ENCODE data around the gene FMO5. TPM values are rescaled to one million over a fixed set of nuclear protein-coding genes. Genes with fewer than 3 reads are reported as not detected.

FMO5 gene, protein sequence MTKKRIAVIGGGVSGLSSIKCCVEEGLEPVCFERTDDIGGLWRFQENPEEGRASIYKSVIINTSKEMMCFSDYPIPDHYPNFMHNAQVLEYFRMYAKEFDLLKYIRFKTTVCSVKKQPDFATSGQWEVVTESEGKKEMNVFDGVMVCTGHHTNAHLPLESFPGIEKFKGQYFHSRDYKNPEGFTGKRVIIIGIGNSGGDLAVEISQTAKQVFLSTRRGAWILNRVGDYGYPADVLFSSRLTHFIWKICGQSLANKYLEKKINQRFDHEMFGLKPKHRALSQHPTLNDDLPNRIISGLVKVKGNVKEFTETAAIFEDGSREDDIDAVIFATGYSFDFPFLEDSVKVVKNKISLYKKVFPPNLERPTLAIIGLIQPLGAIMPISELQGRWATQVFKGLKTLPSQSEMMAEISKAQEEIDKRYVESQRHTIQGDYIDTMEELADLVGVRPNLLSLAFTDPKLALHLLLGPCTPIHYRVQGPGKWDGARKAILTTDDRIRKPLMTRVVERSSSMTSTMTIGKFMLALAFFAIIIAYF
- total RNA-seq: 0.34 and 1.2 TPM in 2 replicates

DNA sequence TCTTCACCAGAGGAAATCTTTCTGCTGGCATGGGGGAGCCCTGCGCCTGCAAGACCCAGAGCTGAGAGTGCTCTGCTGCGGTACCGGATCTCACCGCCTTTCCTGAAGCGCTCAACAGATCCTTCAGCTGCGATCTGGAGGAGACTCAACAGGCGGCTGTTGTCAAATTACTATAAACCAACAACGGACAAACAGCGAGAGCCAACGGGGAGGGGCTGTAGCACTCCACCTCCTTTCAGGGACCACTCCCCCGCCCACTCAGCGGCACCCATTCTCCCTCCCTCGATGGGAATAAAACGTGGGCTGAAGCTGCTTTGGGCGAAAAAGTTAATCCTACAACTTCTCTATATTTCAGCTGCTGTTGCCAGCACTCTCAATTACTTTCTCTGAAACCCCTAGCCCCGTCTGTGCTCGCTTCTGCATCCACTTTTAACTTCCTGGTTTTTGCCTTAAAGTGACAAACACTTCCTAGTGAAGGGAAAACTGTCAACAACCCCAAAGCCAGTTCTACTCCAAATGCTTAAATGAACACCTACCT lies at the start of gene FMO5:
Gene FMO5 (minus strand): TSS at position 147 of the 538 bp plus-strand sequence. CDS start 310 bp downstream, outside the sequence.
- DNase-seq (ENCODE audit: extremely low read depth, low read depth, low spot score): no peak

DNA sequence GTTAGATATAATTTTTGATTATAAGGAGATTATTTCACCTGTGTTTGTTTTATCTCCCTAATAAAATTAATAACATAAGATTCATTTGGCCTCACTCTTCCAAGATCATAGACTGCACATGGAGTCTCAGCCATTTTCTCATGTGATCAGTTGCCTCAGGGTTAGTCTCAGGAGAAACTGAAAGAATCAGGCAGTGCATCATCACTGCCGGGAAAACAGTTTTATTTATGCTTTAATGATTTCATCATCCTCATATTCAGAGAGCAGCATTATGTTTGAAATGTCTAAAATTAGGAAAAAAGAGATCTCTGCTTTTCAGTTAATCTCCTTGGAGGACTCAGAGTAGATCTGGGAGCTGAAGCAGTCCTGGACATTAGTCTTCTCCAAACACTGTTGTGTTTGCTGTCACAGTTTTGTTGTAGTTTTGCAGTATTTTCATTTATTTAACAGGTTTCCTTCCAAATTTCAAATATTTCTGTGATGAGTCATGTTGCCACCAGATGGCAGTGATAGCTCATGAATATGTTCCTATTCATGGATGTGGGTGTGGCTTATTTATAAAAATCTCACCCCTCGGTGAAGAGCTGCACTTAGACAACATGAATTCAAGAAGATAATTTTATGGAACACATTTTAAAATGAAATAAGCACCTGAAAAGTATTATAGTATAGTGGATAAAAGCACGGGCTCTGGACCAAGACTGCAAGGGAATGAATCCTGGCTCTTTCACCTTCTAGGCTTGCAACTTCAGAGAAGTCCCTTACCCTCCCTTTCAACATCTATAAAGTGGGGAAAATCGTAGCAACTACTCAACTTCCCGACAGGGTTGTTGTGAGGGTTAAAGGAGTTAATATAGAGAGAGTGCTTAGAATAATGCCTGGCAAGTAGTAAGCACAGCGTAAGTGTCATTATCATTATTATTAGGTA lies 48.5 kb upstream of the FMO5 start:
- peak; percentile 56 for DNase-seq (ENCODE audit: extremely low read depth, low read depth, low spot score)

DNA sequence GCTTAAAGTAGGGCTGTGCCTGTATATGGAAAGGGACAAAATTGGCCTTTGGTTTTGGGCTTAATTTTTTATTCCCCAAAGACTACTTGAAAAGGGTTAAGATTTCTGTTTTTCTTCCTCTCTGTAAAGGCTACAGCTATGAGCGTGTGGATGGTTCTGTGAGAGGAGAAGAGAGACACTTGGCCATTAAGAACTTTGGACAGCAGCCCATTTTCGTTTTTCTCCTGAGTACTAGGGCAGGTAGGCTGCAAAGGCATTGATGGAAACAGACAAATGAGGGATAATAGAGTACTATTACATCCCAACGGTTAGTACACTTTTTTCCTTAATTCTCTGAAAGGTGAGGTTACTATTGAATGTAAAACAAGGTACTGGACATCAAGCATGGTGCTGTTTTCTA lies 46.9 kb upstream of the FMO5 start:
- no peak for DNase-seq (ENCODE audit: extremely low read depth, low read depth, low spot score)

DNA sequence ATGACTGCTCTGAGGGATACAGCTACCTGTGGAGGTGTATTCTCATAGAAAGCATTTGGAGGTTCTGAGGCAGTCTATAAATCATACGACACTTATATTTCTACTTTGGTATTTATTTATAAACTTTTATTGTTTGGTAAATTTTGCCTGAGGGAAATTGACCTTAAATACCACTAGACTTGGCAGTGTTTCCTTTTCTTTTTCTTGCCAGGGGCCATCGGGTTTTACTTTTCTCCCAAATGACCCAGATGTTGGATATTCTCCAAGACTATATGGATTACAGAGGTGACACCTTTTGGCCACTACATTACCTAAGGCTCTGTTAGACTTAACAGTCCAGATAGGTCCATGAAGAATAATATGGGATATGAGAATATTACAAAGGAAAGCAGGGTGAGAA lies 45.6 kb upstream of the FMO5 start:
- DNase-seq (ENCODE audit: extremely low read depth, low read depth, low spot score): no peak

DNA sequence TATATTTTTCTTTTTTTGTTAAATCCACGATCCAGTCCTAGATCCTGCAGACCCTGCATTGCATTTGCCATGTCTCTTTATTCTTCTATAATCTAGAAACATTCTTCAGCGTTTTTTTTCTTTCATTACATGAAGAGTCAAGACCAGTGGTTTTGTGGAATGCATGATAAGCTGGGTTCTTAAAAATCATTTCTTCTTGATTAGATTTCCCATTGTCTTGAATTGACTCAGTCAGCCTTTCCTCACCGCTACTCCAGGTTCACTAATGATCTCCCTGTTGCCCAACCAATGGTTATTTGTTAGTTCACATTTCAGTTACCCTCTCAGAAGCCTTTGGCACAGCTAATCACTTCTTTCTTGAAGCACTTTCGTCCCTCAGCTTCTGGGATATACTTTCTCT lies 42.6 kb upstream of the FMO5 start:
- DNase-seq (ENCODE audit: extremely low read depth, low read depth, low spot score): no peak

DNA sequence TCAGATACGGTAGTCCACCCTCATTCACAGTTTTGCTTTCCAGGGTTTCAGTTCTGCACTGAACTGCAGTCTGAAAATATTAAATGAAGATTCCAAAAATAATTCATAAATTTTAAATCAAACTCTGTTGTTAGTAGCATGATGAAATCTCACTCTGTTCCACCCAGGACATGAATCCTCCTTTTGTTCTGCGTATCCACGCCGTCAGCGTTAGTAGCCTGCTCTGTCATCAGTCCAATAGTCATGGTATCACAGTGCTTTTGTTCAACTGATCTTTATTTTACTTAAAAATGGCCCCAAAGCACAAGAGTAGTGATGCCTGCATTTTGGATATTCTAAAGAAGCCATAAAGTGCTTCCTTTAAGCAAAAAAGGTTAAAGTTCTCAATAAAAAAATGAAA lies 41.2 kb upstream of the FMO5 start:
- DNase-seq (ENCODE audit: extremely low read depth, low read depth, low spot score): no peak

DNA sequence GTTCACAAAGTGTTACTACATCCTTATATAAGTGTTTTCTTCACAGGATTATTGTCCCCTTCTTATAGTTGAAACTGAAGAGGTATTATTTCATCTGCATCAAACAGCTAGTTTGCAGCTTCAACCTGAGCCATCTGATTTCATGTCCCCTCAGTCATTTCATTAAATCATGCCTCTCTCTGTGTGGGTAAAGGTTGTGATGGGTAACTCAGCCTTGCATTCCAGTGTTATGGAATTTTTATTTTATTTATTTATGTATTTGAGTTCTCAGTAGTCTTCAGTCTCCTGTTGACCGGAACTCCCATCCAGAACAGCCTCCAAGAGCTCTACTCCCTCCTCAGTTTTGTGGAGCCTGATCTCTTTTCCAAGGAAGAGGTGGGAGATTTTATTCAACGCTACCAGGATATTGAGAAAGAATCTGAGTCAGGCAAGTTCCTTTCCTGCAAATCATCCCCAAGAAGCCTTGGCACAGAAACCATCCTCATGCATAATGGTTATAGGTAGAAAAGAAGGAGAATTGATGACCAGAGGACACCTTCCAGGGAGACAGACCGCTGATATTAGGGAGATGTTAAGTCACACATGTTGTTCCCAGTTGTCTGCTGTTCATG lies 39.1 kb upstream of the FMO5 start:
- DNase-seq (ENCODE audit: extremely low read depth, low read depth, low spot score): no peak

DNA sequence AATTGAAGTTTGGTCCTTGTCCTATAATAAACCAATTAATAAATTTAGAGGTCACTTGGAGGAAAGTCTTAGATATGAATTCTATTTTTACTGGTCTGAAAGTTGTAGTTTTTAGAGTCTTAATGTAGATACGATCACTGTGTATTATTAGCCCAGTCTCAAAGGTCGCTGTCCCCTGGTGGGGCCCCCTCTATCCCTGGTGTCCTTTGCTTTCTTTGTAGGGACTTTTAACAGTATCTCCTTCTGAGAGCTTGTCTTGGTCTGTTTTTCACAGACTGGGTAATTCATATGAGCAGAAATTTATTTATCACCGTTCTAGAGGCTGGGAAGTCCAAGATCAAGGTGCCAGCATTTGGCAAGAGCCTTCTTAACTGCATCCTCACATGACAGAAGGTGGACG lies 35.8 kb upstream of the FMO5 start:
- DNase-seq (ENCODE audit: extremely low read depth, low read depth, low spot score): no peak

DNA sequence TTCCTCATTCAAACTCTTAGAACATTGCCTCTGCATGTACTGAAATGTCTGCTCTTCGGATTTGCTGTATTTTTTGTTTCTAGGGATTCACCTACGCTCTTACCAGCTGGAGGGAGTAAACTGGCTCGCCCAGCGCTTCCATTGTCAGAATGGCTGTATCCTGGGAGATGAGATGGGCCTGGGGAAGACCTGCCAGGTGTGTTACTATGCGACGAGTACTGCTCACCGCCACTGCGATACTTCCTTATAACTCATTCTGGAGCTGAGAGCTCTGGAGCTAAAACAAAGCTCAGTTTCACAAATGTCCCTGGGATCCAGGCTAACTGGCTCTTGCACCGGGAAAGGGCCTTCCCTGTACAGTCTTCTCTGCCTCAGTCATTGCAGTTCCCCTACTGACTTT lies 27.4 kb upstream of the FMO5 start:
- DNase-seq (ENCODE audit: extremely low read depth, low read depth, low spot score): no peak

DNA sequence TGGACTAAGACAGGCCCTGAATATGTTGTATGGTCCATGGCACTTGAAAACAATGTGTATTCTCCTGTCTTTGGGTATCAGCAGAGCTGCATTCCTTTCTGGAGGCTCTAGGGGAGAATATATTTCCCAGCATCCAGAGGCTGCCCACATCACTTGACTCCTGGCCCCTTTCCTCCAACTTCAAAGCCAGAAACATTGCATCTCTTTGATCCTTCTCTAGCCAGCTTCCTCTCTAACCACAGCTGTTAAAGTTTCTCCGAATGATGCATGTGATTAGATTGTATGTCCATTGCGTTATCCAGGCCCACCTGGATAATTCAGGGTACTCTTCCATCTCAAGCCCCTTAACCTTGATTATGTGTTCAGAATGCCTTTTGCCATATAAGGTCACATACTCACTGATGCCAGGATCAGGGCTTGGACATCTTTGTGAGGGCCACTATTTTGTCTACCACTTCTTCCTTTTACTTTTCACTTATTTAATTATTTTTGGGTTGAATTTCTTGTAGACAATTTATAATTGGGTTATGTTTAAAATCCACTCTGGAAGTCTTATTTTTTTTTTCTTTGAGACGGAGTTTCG lies 22.6 kb upstream of the FMO5 start:
- DNase-seq (ENCODE audit: extremely low read depth, low read depth, low spot score): no peak

DNA sequence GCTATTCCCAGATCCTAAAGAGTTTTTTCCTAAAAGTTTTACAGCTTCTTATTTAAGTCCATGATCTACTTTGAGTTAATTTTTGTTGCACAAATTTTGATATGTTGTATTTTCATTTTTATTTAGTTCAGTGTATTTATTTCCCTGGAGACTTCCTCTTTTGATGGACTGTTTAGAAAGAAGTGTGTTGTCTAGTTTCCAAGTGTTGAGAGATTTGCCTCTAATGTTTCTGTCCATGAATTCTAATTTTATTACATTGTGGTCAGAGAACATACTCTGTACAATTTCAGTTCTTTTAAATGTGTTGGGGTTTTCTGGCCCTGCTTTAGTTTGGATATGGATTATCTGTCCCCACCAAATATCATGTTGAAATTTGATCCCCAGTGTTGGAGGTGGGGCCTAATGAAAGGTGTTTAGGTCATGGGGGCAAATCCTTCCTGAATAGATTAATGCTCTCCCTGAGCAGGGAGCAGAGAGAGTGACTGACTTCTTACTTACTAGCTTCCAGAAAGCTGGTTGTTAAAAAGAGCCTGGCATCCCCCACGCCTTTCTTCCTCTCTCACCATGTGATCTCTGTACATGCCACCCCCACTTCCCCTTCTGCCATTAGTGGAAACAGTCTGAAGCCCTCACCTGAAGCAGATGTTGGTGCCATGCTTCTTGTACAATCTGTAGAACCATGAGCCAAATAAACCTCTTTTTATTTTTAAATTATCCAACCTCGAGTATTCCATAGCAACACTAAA lies 21.9 kb upstream of the FMO5 start:
- no peak for DNase-seq (ENCODE audit: extremely low read depth, low read depth, low spot score)

DNA sequence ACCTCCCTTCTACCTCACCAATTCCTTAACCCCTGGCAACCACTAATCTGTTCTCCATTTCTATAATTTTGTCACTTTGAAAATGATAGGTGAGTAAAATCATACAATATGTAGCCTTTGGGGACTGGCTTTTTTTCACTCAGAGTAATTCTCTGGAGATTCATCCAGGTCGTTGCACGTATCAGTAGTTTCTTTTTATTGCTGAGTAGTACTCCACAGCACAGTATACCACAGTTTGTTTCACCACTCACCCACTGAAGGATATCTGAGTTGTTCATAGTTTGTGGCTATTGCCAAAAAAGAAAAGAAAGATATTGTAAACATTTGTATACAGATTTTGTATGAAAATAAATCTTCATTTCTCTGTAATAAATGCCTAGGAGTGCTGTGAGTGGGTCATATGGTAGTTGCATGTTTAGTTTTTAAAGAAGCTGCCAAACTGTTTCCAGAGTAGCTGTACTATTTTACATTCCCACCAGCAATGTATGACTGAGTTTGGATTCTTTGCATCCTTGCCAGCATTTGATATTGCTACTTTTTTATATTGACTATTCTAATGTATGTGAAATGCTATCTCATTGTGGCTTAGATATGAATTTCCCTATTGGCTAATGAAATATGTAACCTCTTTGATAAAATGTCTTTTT lies 21.0 kb upstream of the FMO5 start:
- no peak for DNase-seq (ENCODE audit: extremely low read depth, low read depth, low spot score)

DNA sequence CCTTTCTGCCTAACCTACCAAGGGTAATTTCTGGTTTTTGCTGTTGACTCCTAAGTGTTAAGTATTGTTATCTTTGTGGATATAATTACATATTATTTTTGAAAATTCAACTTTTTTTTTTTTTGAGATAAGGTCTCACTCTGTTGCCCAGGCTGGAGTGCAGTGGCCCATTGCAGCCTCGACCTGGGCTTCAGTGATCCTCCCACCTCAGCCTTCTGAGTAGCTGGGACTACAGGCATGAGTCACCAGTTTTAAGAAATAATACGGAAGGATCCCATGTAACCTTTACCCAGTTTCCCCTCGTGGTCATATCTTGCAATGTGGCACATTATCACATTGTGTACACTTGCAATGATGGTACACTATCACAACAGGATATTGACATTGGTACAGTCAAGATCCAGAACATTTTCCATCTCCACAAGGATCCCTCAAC lies 20.5 kb upstream of the FMO5 start:
- no peak for DNase-seq (ENCODE audit: extremely low read depth, low read depth, low spot score)

DNA sequence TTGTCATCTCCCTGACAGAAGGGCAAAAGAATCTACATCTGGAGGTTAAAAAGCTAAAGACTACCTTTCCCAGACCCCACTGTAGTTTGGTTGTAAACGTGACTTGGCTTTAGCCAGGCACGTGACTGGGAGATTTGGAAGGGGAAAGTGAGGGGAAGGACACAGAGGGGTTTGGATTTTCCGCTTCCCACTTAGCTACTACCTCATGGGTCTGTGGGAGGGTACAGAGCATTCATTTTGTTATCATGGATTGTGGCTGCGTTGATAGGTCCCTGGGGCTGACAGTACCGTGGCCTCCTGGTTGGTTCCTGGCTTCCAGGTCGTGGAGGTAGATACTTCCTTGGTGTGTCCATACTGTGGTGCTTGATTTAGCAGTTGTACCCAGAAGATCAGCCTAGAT lies 20.0 kb upstream of the FMO5 start:
- DNase-seq (ENCODE audit: extremely low read depth, low read depth, low spot score): no peak

DNA sequence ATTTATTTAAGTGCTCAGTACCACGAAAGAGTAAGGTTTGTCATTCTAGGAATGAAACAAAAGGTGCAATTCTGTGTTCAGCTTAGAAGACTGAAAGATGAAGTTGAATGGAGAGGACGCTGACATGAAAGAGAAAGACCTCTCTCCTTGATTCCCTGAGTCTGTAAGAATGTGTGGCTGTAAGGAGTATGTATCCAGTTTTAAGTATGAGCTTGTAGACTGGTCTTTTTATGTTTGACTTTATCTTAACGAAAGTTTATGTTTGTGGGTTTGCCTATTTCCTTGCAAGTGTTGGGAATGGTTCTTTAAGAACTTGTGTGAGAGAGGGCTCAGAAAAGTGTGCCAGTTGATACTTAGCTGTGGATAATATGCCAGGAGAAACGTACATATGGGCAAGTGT lies 18.7 kb upstream of the FMO5 start:
- no peak for DNase-seq (ENCODE audit: extremely low read depth, low read depth, low spot score)

DNA sequence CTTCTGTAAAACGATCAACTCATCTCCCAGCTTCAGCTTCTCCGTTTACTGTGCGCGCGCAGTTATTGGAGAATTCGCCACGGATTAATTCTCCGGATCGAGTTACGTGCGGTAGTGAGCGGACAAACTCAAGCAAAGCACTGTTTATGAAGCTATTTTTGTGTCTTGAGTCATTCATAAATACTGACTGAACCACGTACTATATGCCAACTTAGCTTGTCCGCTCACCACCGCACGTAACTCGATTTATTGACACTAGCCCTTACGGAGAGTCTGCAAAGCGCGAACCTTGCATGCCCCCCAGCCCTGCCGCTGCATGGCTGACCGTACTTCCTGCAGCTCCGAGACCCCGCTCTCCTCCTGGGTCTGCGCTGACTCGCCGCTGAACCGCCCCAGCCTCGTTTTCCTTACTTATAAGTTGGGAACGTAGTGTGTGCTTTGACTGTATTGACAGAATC lies 18.1 kb upstream of the FMO5 start:
- DNase-seq (ENCODE audit: extremely low read depth, low read depth, low spot score): no peak

DNA sequence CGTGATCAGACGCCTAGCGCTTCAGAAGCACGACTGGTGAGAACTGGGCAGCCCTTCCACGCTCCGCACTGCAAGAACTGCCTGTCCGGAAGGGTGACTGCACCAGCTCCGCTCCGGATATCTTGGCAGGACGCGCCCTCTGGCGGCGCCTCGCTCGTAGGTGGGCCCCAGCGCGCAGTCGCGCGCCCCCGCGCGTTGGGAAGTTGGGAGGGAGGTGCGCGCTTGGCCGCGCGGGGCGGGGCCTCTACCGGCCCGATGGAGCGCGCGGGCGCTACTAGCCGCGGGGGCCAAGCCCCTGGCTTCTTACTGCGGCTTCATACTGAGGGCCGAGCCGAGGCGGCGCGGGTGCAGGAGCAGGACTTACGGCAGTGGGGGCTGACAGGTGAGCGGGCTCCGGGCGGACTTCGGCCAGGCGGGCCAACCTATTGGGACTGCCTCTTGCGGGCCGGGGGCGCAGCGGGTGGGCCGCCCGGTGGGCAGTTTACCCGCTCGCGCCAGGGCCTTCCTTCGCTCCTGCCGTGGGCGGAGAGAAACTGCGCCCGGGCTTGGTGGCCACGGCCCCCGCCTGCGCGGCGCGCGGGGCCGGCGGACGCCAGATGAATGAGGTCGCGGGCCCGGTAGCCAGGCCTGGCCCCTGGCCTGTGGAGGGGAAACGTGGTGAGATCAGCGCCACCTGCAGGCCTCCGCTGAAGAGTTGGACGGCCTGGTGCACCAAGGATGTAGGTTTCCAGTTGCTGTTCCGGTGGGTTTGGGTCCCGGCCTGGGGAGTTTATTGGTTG lies 17.5 kb upstream of the FMO5 start, which contains the start of gene CHD1L:
Gene CHD1L (plus strand): TSS at position 236 of the 779 bp plus-strand sequence. CDS start 20 bp downstream, at position 256.
- DNase-seq (ENCODE audit: extremely low read depth, low read depth, low spot score): peak; percentile 66

DNA sequence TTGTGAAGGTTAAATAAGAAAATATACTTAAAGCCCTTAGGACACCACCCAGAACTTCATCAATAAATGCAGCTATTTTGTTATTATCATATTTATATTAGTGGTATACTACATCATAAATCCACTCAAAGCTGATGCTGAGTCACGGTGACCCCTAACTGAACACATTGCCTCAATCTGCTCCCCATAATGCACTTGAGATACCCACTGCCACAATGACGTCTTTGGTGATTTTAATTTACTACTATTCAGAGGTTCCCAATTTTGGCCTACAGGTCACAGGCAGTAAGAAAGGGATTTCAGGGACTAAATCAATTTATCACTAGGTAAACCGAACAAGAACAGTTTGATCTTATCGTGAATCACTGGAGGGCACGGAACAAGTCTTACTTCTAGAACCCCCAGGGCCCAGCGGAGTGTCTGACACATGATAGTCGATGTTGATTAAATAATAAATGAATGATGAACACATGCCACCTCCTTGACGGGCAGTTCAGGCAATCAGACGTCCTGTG lies 16.9 kb upstream of the FMO5 start:
- no peak for DNase-seq (ENCODE audit: extremely low read depth, low read depth, low spot score)

Data from glomerular endothelial cell (primary cell).